Spleen (tissue), 7 donors: ENCODE measurements around the gene METTL25.

ENCODE experiments used
- CTCF ChIP-seq, 11 experiments: fragments of 200-600 bp in 7 of 11; fragments of 450-650 bp in 4 of 11; sonication (generic) in 4 of 11; IDR thresholded peaks in 8 of 11; conservative IDR thresholded peaks in 3 of 11; 1 replicate in 7 of 11; 2 replicates in 4 of 11; pipeline versions ENCODE4 v1.4.0 to v1.8.0; 2016 to 2021; ENCODE audit warnings: antibody characterized with exemption in 11 of 11, inconsistent platforms in 4 of 11, mild to moderate bottlenecking in 1 of 11
- POLR2A ChIP-seq, 3 donors: fragments of 450-650 bp; IDR thresholded peaks; one replicate each; pipeline ENCODE4 v1.5.1; 2017; ENCODE audit warnings: antibody characterized with exemption in 3 of 3, mild to moderate bottlenecking in 1 of 3
- donor health status: DM: no; HTN: no; CAD: no; lungs with moderate emphysema.
- donor health status: DM: no; HTN: no; CAD: no.
- donor health status: DM: no; HTN: no; CAD: no.

DNA sequence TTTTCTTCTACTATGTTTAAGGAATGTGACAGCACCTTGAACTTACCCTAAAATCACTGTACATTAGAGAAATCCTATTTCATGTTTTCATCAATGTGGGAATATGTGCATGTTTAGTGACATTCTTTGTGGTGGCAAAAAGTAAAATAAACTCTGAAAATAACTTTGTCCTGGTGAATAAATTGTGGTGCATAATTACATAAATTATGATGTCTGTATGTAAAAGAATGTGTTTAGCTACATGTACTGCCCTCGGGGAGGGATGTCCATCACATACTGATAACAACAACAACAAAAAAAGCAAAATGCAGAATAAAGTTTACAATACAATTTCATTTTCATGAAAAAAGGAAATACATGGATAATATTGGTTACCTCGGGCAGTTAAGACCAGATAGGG is 157.3 kb downstream of the METTL25 start:
- TF ChIP-seq CTCF (IDR thresholded peaks at IDR 0.05 in 8 of 11, conservative IDR thresholded peaks at IDR 0.05 in 3 of 11) (no peak), POLR2A (IDR thresholded peaks at IDR 0.05) (no peak)
